Neural cell (in vitro differentiated cells): ENCODE measurements around the gene NCAPD3.

ENCODE experiments used
- CTCF ChIP-seq: fragments of 450-650 bp; IDR thresholded peaks from 2 replicates; pipeline ENCODE4 v1.5.1; 2014; ENCODE audit warnings: antibody characterized with exemption, mild to moderate bottlenecking, moderate library complexity; ENCODE audit not compliant: poor library complexity, severe bottlenecking
- EP300 ChIP-seq: fragments of 450-650 bp; conservative IDR thresholded peaks from 2 replicates; pipeline ENCODE4 v1.6.1; 2014; ENCODE audit warnings: antibody characterized with exemption, mild to moderate bottlenecking, moderate library complexity; ENCODE audit not compliant: poor library complexity, severe bottlenecking
- EZH2 ChIP-seq: fragments of 200-600, 300-800 bp; shearing (Covaris generic), sonication (generic); IDR thresholded peaks from 2 replicates; pipeline ENCODE4 v1.6.1; 2014; ENCODE audit warnings: antibody characterized with exemption, low read length, borderline replicate concordance, mild to moderate bottlenecking; ENCODE audit not compliant: insufficient read depth, poor library complexity, severe bottlenecking
- MXI1 ChIP-seq: fragments of 450-650 bp; conservative IDR thresholded peaks from 2 replicates; pipeline ENCODE4 v1.6.1; 2014; ENCODE audit warnings: antibody characterized with exemption, mild to moderate bottlenecking; ENCODE audit not compliant: poor library complexity, severe bottlenecking
- POLR2AphosphoS5 ChIP-seq: IDR thresholded peaks from 2 replicates; pipeline ENCODE4 v1.6.1; 2012
- REST ChIP-seq: IDR thresholded peaks from 2 replicates; pipeline ENCODE4 v1.6.1; 2012; ENCODE audit warnings: borderline replicate concordance
- TAF1 ChIP-seq: IDR thresholded peaks from 2 replicates; pipeline ENCODE4 v1.6.1; 2012; ENCODE audit warnings: low read depth

DNA sequence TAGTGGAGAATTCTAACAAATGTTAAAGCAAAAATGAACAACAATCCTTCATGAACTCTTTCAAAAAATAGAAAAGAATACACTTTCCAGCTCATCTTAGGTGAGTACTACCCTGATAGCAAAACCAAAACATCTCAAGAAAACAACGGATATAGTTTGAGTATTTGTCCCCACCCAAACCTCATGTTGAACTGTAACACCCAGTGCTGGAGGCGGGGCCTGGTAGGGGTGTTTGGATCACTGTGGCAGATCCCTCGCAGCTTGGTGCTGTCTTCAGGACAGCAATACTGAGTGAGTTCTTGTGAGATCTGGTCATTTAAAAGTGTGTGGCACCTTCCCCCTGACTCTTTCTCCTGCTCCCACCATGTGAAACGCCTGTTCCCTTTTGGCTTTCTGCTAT lies 27.0 kb downstream of the NCAPD3 start:
- TF ChIP-seq REST (no peak), CTCF (no peak), MXI1 (no peak), EP300 (no peak), EZH2 (no peak), TAF1 (no peak), POLR2AphosphoS5 (no peak)
